SIG-M5 (cell line): Measurements from ENCODE around the gene ABCG8.

Source experiments
- DNase-seq: peaks from one replicate; lab custom pipeline; 2025; lab: John Stamatoyannopoulos, UW

ABCG8 gene

GRCh38 chr2:43838560-43839267, at the start of gene ABCG8, which contains the start of gene ABCG5:
Gene ABCG8, plus strand, starts transcription at chr2:43838971. Its CDS starts 83 bp downstream, at chr2:43839054.
Gene ABCG5, minus strand, starts transcription at chr2:43838839. Its CDS starts 160 bp downstream, at chr2:43838679.
- DNase-seq: no peak

GRCh38 chr2:43790147-43790546, 48.6 kb upstream of the ABCG8 start:
- no peak for DNase-seq

GRCh38 chr2:43791035-43791765, 47.6 kb upstream of the ABCG8 start:
- DNase-seq: no peak

- DNase-seq: no peak
These were observed 46.1 kb upstream of the ABCG8 start for GRCh38 chr2:43792653-43793052.

- DNase-seq: no peak
These were observed 43.8 kb upstream of the ABCG8 start for GRCh38 chr2:43794956-43795355.

GRCh38 chr2:43796206-43796605, 42.6 kb upstream of the ABCG8 start:
- no peak for DNase-seq

- DNase-seq: no peak
These were observed 40.5 kb upstream of the ABCG8 start for GRCh38 chr2:43798300-43798699.

GRCh38 chr2:43800894-43801293, 37.9 kb upstream of the ABCG8 start:
- no peak for DNase-seq

- no peak for DNase-seq
These were observed 36.6 kb upstream of the ABCG8 start for GRCh38 chr2:43802135-43802534.

GRCh38 chr2:43803113-43803512, 35.7 kb upstream of the ABCG8 start:
- no peak for DNase-seq

GRCh38 chr2:43806719-43807031, 32.1 kb upstream of the ABCG8 start:
- no peak for DNase-seq

GRCh38 chr2:43810452-43810851, 28.3 kb upstream of the ABCG8 start:
- DNase-seq: no peak

- DNase-seq: no peak
These were observed 27.9 kb upstream of the ABCG8 start for GRCh38 chr2:43810888-43811287.

GRCh38 chr2:43812006-43812405, 26.8 kb upstream of the ABCG8 start:
- no peak for DNase-seq

- no peak for DNase-seq
These were observed 25.8 kb upstream of the ABCG8 start for GRCh38 chr2:43812947-43813346.

- no peak for DNase-seq
These were observed 24.1 kb upstream of the ABCG8 start for GRCh38 chr2:43814711-43815110.

GRCh38 chr2:43818761-43819160, 20.0 kb upstream of the ABCG8 start:
- no peak for DNase-seq

GRCh38 chr2:43819491-43820163, 19.1 kb upstream of the ABCG8 start:
- DNase-seq: no peak

GRCh38 chr2:43822839-43823238, 15.9 kb upstream of the ABCG8 start:
- no peak for DNase-seq

- DNase-seq: no peak
These were observed 15.0 kb upstream of the ABCG8 start for GRCh38 chr2:43823751-43824150.

GRCh38 chr2:43824512-43824911, 14.3 kb upstream of the ABCG8 start:
- no peak for DNase-seq

- DNase-seq: no peak
These were observed 13.7 kb upstream of the ABCG8 start for GRCh38 chr2:43824951-43825493.

GRCh38 chr2:43825841-43826240, 12.9 kb upstream of the ABCG8 start:
- DNase-seq: no peak
